Motor neuron (in vitro differentiated cells): ENCODE results near the gene CNP. TPM values are rescaled to one million over a fixed set of nuclear protein-coding genes. Genes with fewer than 3 reads are reported as not detected.

Experiments used
- ATAC-seq, 8 experiments: fragments of 200-7000 bp; cut with Tn5 transposase; replicated peaks in 6 of 8; 2 replicates each; pipeline ENCODE4 v1.8.0; 2021; ENCODE audit warnings: mild to moderate bottlenecking in 8 of 8, moderate library complexity in 8 of 8
- H3K27ac ChIP-seq, 2 donors: fragments of 250-450 bp; sonication (Bioruptor Pico); 2 replicates each; pipeline ENCODE4 v1.9.0; 2021; ENCODE audit warnings: antibody characterized with exemption in 2 of 2, mild to moderate bottlenecking in 2 of 2, moderate library complexity in 1 of 2
- H3K4me1 ChIP-seq, 2 donors: fragments of 250-450 bp; sonication (Bioruptor Pico); replicated peaks in 1 of 2; 2 replicates each; pipeline ENCODE4 v1.6.1; 2021; ENCODE audit warnings: antibody characterized with exemption in 2 of 2, mild to moderate bottlenecking in 2 of 2, moderate library complexity in 1 of 2
- H3K4me3 ChIP-seq, 5 donors: fragments of 250-450 bp; sonication (Bioruptor Pico); 2 replicates each; pipeline ENCODE4 v1.9.0; 2021; ENCODE audit warnings: antibody characterized with exemption in 5 of 5, mild to moderate bottlenecking in 5 of 5, moderate library complexity in 4 of 5
- WGBS, 10 experiments: fragments of 450-650 bp; shearing (Covaris generic); methylation state at CpG; one replicate each; pipeline ENCODE4 v1.0.0; 2022; 5-methylcytosine and 5-hydroxymethylcytosine counted together
- in situ Hi-C, 9 experiments: fragments of 400-800 bp; cut with MboI; loops; one replicate each; pipeline ENCODE4 v1.15.0; 2021; ENCODE audit warnings: low sequenced_read_pairs in 9 of 9, low pct_unique_long_range_greater_than_20kb in 2 of 9; ENCODE audit not compliant: unreplicated experiment in 9 of 9
- total RNA-seq, 8 experiments: library from RNA; unstranded; fragments of 300-600 nt; gene quantifications; 2 replicates each; pipeline versions ENCODE4 v1.2.3 to v1.2.4, GENCODE V29; 2022

The CNP gene
- 10 to 100 TPM; 20.5 to 99.0 (median 51.0) TPM for total RNA-seq

DNA sequence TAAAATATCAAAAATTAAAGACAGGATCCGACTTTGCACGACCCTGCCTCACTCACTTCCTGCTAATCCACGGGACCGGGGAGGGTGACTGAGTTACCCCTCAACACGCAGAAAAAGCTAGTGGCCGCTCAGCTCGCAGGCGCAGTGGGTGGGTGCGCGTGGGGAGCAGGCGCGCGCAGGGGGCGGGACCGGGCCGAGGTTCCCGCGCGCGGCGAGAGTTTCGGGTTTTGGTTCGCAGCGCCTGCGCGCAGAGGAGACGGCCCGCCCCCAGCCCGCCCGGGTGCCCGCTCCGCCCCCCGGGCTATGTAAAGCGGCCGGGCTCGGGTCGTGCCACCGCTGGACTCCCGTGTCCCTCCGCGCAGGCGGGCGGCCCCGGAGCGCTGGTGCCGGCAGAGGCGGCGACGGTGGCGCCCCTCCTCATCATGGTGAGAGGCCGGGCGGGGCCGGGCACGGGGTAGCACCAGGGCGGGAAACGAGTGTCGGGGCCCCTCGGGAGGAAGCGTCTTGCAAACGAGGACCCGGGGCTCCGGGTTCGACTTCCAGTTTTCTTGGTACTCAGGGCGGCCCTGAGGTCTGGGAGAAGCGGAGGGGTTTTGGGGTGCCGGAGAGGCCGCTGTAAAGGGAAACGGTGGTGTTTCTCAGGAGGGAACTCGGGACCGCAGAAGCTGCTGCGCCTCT, at the start of gene CNP:
TSS of gene CNP (plus strand) at position 333 of the 678 bp plus-strand sequence. CDS start at position 423, 90 bp downstream.
- peak; percentile 72 to 88 (median 86) for ATAC-seq
- peaks cover 10 to 14% of the 10 kb centered on the region in 2 donors for H3K4me1 ChIP-seq
- WGBS, 10 experiments, result 0% methylated on average over 1 to 3 of the region's 71 CpGs; no CpG with 5 or more reads in 7 of the 10 experiments
- H3K4me3 ChIP-seq, result peak within 1 kb of the TSS; percentile 70 to 89 (median 83)
- in situ Hi-C loops, result loop anchor here in 1 of 9 experiments (25.0 kb wide), 1 partner anchor 146 kb away; the partner anchor contains the start of genes DHX58, HSPB9 and KAT2A
- peak within 1 kb of the TSS; percentile 23 to 73 for H3K27ac ChIP-seq

DNA sequence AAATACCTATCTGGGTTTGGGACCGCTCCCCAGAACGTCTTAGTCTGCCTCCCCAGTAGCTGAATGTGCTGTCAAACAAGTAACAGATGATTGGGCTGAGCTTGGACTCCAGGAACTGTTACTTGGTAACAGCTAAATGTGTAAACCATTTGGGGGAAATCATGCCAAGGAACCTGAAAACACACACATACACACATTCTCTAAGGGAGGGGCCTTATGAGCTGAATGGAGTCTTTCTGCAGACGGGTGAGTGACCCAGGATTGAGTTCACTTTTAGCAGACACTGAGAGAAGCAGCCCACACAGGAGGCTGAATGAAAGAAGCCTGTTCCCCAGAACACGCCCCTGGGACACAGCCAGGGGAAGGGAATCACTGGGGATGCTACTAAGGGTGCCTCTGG, 49.4 kb upstream of the CNP start:
- H3K4me3 ChIP-seq, result peak overlapping the region; percentile 74 to 89 (median 80)
- ATAC-seq, result no peak
- peaks cover 20 to 30% of the 10 kb centered on the region in 2 donors for H3K4me1 ChIP-seq
- 0 to 57% (median 32%) methylated on average over 1 to 3 of the region's 4 CpGs; no CpG with 5 or more reads in 3 of the 10 experiments for WGBS, 10 experiments
- in situ Hi-C loops, result no loop called here
- H3K27ac ChIP-seq, result no peak overlapping the region

DNA sequence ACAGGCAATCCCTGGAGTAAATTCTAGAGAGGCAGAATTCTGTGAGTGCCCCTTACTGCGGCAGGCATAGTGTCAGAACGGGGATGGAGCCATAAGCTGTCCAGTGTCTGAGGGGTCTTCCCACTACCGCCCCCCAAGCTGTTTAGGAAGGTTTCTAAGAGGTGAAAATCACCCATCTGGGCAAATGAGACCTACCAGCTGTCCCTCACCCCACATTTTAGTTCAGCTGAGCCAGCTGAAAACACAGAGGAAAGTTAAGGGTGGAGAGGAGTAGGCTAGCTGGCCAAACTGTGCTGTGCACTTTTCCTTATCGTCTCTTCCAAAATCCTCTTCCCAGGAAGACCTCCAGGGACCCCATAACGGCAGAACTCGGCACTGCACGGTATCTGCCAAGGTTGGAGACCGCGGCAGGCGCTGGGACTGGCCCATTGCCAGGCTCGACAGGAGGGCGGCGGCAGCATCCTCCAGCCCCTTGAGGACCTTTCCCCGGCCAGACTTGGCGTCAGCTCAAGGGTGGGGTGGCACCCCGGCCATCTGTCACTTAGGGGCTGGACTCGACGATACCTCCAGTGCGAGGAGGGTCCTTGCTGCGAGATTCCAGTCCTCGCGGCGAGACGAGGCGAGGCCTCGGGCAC, 48.8 kb upstream of the CNP start:
- H3K27ac ChIP-seq, result peak overlapping the region; percentile 71 to 83

DNA sequence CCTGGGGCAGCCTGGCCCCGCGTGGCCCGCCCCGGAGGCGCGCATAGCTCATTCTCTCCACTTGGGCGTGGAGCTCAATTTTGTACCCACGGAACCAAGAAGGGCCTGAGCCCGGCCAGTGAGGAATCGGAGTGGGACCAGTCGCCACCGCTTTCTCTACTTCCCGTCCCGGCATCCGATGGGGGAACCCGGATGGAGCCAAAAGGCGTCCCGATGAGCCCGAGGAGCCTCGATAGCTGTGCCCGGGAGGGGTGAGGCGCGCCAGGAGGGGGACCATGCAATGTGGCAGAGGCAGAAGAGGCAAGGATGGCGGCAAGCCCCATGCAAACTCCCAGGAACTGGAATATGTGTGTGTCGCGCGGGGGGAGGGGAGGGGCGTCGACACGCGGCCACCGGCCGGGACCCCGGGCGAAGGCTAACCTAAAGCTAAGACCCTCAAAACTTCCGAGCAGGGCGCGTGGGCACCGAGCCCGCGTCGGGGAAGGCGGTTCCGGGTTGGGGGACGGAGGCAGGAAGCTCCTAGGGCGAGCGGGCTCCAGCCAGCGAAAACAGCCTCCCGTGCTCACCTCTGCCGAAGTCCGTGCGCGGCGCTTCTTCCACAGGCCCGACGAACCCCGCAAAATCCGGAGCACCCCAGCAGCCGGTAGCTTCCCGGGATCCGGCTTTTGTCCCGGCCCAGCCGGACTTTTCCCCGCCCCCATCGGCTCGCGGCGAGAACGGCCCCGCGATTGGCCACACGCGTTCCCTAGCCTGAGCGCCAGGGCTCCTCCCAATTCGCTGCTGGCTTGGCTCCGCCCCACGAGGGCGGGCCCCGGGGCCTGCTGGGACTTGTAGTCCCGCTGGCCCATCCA, 48.1 kb upstream of the CNP start, which contains the start of gene ACLY:
TSS of gene ACLY (minus strand) at position 638 of the 851 bp plus-strand sequence. CDS start 5,078 bp downstream, outside the sequence.
- WGBS, 10 experiments, result 0% methylated on average over 1 to 5 of the region's 80 CpGs; no CpG with 5 or more reads in 8 of the 10 experiments
- peak within 1 kb of the TSS; percentile 78 to 83 for H3K27ac ChIP-seq
- in situ Hi-C loops, result no loop called here
- peak within 1 kb of the TSS; percentile 74 to 89 (median 80) for H3K4me3 ChIP-seq
- peaks cover 20 to 30% of the 10 kb centered on the region in 2 donors for H3K4me1 ChIP-seq
- ATAC-seq, result peak; percentile 78 to 95 (median 92)

More for the DNA sequence above, 48.8 kb upstream of the CNP start:
- in situ Hi-C loops, result no loop called here
- Histone ChIP-seq H3K4me1 (peaks cover 20 to 30% of the 10 kb centered on the region in 2 donors), H3K4me3 (peak overlapping the region; percentile 74 to 89 (median 80))
- WGBS, 10 experiments, result 0 to 80% (median 5%) methylated on average over 1 to 8 of the region's 26 CpGs; no CpG with 5 or more reads in 2 of the 10 experiments
- ATAC-seq, result peak; percentile 1 to 6 (median 2)

DNA sequence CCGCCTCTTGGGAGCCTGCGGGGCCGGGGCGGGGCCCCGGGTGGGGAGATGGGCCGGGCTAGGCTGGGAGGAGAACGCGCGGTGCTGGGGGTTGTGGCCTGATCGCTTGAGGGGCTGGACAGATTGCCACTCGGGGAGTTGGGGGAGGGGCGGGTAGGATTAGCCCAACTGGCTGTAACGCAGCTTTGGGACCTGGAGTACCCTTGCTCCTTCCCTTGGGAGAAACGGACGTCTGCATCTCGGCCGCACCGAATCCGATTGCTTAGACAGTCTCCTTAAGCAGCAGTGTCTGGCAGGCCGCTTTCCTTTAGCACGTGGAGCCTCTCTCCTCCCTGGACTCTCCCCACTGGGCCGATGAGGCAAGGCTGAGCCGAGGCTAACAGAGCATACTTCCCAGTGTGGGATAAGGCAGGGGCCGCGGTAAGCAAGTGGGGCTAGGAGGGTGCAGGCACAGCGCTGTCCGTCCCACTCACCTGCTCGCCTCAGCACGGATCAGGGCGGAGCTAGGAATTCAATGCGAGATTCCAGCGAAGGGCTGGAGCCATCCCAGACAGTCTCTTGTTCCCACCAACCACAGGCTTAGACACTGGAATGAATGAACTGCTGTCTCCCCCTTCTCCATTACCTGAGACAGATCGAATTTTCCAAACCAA, 47.3 kb upstream of the CNP start:
- Histone ChIP-seq H3K27ac (peak overlapping the region; percentile 78 to 82), H3K4me3 (peak overlapping the region; percentile 74 to 89 (median 80)), H3K4me1 (peaks cover 20 to 29% of the 10 kb centered on the region in 2 donors)
- ATAC-seq, result peak; percentile 44 to 75 (median 68)
- 0 to 7% (median 0%) methylated on average over 1 to 10 of the region's 33 CpGs; no CpG with 5 or more reads in 4 of the 10 experiments for WGBS, 10 experiments
- in situ Hi-C loops, result no loop called here

DNA sequence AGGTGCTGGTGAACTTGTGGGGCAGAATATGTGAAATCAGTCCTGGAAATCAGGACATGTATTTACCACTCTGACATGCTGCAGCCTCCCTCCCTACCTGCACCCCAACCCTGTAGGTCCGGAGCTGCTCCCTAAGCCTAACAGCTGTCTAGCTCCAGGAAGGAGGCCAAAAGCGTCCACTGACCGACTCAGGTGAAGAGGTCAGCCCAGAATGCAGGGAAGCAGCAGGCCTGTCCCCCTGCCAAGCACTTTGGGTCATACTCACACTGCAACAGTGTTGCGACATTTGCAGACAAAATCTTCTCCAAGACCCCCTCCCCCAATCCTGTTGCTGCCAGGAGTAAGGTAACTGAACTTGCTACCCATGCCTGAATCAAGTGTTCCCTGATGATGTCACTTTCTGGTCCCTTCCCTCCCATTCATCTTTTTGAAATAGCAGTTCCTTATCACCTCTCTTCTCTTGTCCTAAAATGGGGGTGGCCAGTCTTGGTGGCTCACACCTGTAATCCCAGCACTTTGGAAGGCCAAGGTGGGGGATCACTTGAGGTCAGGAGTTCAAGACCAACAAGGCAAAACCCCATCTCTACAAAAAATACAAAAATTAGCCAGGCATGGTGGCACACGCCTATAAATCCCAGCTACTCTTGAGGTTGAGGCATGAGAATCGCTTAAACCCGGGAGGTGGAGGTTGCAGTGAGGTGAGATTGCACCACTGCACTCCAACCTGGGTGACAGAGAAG, 46.6 kb upstream of the CNP start:
- Histone ChIP-seq H3K4me1 (peaks cover 20 to 21% of the 10 kb centered on the region in 2 donors), H3K27ac (peak overlapping the region; percentile 78 to 82), H3K4me3 (peak overlapping the region in 4 of 5 donors; percentile 74 to 89 (median 83))
- in situ Hi-C loops, result no loop called here
- ATAC-seq, result no peak
- WGBS, 10 experiments, result 79 to 100% (median 86%) methylated on average over 1 to 5 of the region's 7 CpGs; no CpG with 5 or more reads in 3 of the 10 experiments

DNA sequence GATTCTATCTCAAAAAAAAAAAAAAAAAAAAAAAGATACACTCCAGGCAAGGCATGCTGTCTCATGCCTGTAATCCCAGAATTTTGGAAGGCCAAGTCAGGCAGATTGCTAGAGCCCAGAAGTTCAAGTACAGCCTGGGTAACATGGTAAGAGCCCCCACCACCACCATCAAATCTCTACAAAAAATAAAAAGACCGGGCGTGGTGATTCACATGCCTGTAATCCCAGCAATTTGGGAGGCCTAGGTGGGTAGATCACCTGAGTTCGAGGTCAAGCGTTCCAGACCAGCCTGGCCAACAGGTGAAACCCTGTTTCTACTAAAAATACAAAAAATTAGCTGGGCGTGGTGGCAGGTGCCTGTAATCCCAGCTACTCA, 46.0 kb upstream of the CNP start:
- Histone ChIP-seq H3K27ac (no peak overlapping the region), H3K4me3 (no peak overlapping the region), H3K4me1 (peaks cover 20 to 21% of the 10 kb centered on the region in 2 donors)
- ATAC-seq, result no peak
- 90 to 100% (median 100%) methylated on average over 1 to 4 of the region's 5 CpGs; no CpG with 5 or more reads in 4 of the 10 experiments for WGBS, 10 experiments
- in situ Hi-C loops, result no loop called here

DNA sequence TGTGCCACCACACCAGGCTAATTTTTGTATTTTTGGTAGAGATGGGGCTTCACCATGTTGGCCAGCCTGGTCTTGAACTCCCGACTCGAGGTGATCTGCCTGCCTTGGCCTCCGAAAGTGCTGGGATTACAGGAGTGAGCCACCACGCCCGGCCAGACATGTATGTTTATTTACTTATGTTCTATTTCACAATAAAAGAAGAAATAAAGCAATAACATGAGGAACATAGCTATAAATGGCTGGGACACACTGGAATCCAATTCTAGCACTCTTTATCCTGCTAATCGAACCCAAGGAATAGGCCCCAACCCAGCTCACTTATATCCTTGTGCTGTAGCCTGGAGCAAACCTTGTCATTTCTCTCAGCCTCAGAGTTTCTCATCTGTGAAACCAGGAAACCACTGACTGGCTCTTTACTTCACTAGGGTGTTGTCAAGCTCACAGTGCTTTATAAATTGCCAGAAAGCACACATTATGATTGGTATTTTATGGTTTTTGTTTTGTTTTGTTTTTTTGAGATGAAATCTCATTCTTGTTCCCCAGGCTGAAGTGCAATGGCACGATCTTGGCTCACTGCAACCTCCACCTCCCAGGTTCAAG, 40.5 kb upstream of the CNP start:
- Histone ChIP-seq H3K27ac (no peak overlapping the region), H3K4me1 (peaks cover 4 to 7% of the 10 kb centered on the region in 2 donors), H3K4me3 (no peak overlapping the region)
- in situ Hi-C loops, result no loop called here
- ATAC-seq, result no peak
- WGBS, 10 experiments, result 57 to 100% (median 90%) methylated on average over 1 to 7 of the region's 7 CpGs; no CpG with 5 or more reads in 1 of the 10 experiments

DNA sequence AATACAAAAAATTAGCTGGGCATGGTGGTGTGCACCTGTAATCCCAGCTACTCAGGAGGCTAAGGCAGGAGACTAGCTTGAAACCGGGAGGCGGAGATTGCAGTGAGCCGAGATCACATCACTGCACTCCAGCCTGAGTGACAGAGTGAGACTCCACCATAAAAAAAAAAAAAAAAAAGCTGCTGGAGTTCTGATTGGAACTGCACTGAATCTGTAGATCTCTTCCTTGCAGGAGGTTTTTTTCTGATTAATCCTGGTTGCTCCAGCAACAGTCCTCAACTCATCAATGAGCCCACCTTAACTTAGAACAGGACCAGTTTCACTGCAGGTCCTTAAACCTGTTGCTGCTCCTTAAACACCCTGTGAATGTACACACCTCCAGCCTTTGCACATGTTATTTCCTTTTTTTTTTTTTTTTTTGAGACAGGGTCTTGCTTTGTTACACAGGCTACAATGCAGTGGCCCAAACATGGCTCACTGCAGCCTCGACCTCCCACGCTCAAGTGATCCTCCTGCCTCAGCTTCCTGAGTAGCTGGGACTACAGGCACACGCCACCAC, 37.8 kb upstream of the CNP start:
- H3K4me1 ChIP-seq, result peaks cover 13 to 17% of the 10 kb centered on the region in 2 donors
- in situ Hi-C loops, result no loop called here
- no peak overlapping the region for H3K27ac ChIP-seq
- 69 to 93% (median 72%) methylated on average over 1 to 5 of the region's 6 CpGs; no CpG with 5 or more reads in 5 of the 10 experiments for WGBS, 10 experiments
- ATAC-seq, result no peak
- H3K4me3 ChIP-seq, result peak overlapping the region in 1 of 5 donors; percentile 53

DNA sequence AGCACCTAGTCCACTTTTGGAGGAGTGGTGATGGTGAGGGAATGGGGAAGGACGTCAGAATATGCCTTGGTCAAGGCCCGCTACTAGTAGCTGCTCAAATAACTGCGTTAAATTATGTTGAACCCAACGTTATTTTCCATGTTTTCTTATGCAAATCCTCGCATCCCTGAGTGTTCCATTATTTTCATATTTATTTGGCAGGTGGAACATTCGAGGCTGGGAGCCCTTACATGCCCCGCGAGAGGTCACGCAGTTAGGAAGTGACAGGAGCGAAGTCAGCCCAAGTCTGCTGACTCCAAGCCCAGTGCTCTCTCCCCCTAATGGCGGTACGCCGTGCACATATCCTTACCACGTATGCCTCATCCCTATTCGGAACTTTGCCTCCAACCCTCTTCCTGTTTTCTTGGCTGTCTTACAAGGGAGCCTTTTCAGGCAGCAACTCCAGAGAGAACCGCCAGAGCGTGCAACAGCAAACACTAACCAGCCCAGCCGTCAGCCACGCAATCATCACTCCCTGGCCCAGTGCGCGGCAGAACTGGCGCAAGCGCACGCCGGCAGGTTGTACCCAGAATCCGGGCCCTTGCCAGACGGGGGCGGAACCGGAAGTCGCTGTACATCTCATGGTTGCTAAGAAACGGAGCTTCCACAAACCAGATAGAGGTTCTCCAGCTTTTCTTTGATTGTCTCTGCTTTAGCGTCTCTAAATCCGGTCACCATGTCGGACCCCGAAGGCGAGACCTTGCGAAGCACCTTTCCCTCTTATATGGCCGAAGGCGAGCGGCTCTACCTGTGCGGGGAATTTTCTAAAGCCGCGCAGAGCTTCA, 36.4 kb upstream of the CNP start, which contains the start of gene ODAD4:
TSS of gene ODAD4 (plus strand) at position 609 of the 824 bp plus-strand sequence. CDS start at position 716, 107 bp downstream.
- H3K27ac ChIP-seq, result peak within 1 kb of the TSS; percentile 56 to 86
- ATAC-seq, result peak; percentile 96 to 99 (median 98)
- H3K4me1 ChIP-seq, result peaks cover 13 to 17% of the 10 kb centered on the region in 2 donors
- WGBS, 10 experiments, result 0 to 5% (median 0%) methylated on average over 5 to 26 of the region's 43 CpGs; no CpG with 5 or more reads in 2 of the 10 experiments
- in situ Hi-C loops, result no loop called here
- H3K4me3 ChIP-seq, result peak within 1 kb of the TSS; percentile 51 to 87 (median 52)
